Activated naive CD4-positive, alpha-beta T cell treated with anti-CD3 and anti-CD28 coated beads for 36 hours (primary cell): ENCODE measurements around the gene SNAPC4. TPM values are rescaled to one million over a fixed set of nuclear protein-coding genes. Genes with fewer than 3 reads are reported as not detected.
"Not testable (repeated sequence)": the region's sequence is repeated elsewhere in the genome, so short reads cannot be mapped to it uniquely, and the experiment has no call there.

Source experiments
- CTCF ChIA-PET: fragments of 350-600 bp; sonication (Branson Sonifier 250); formaldehyde crosslinking; loops from one replicate; lab custom pipeline; 2021; ENCODE audit warnings: antibody characterized with exemption; lab: Charles Lee
- DNase-seq: peaks from one replicate; pipeline ENCODE4 v3.0.0-alpha.2; 2020
- H3K27ac Mint-ChIP-seq: one replicate; pipeline ENCODE4 v1.8.0; 2021; ENCODE audit warnings: mild to moderate bottlenecking, mixed read lengths
- H3K27me3 Mint-ChIP-seq: one replicate; pipeline ENCODE4 v1.8.0; 2021; ENCODE audit warnings: low read depth, mixed read lengths
- H3K36me3 Mint-ChIP-seq: one replicate; pipeline ENCODE4 v1.8.0; 2021; ENCODE audit warnings: low read depth, mixed read lengths
- H3K4me1 Mint-ChIP-seq: one replicate; pipeline ENCODE4 v1.8.0; 2021; ENCODE audit warnings: low read depth, mixed read lengths
- H3K4me3 Mint-ChIP-seq: one replicate; pipeline ENCODE4 v1.8.0; 2021; ENCODE audit warnings: mild to moderate bottlenecking, moderate library complexity, mixed read lengths
- H3K9me3 Mint-ChIP-seq: one replicate; pipeline ENCODE4 v1.8.0; 2021; ENCODE audit warnings: mixed read lengths
- intact Hi-C: fragments of 100-400 bp; cut with micrococcal nuclease; formaldehyde crosslinking; loops from one replicate; pipeline ENCODE4 v1.15.1; 2023
- total RNA-seq, 2 experiments: library from RNA; stranded (reverse); gene quantifications; one replicate each; pipeline ENCODE4 v1.2.3, GENCODE V29; 2021

SNAPC4 gene
- total RNA-seq, 2 experiments from 2014 or later, result 12.3 to 14.1 TPM

GRCh38 chr9:136418182-136419091 lies 18.5 kb upstream of the SNAPC4 start:
- no peaks in the 10 kb centered on the region for H3K9me3 Mint-ChIP-seq
- no peaks in the 10 kb centered on the region for H3K27me3 Mint-ChIP-seq
- H3K4me1 Mint-ChIP-seq, result no peaks in the 10 kb centered on the region
- CTCF ChIA-PET, result no interaction called here
- no peak for DNase-seq
- peaks cover 33% of the 10 kb centered on the region for H3K36me3 Mint-ChIP-seq
- no peak overlapping the region for H3K27ac Mint-ChIP-seq
- intact Hi-C loops, result no loop called here
- H3K4me3 Mint-ChIP-seq, result no peak overlapping the region

- no peak overlapping the region for H3K27ac Mint-ChIP-seq
- H3K4me1 Mint-ChIP-seq, result peaks cover 10% of the 10 kb centered on the region
- CTCF ChIA-PET, result no interaction called here
- H3K4me3 Mint-ChIP-seq, result no peak overlapping the region
- H3K36me3 Mint-ChIP-seq, result peaks cover 39% of the 10 kb centered on the region
- no peak for DNase-seq
- H3K9me3 Mint-ChIP-seq, result no peaks in the 10 kb centered on the region
- intact Hi-C loops, result no loop called here
- H3K27me3 Mint-ChIP-seq, result no peaks in the 10 kb centered on the region
Measured at GRCh38 chr9:136416914-136417313, 16.9 kb upstream of the SNAPC4 start.

DNA sequence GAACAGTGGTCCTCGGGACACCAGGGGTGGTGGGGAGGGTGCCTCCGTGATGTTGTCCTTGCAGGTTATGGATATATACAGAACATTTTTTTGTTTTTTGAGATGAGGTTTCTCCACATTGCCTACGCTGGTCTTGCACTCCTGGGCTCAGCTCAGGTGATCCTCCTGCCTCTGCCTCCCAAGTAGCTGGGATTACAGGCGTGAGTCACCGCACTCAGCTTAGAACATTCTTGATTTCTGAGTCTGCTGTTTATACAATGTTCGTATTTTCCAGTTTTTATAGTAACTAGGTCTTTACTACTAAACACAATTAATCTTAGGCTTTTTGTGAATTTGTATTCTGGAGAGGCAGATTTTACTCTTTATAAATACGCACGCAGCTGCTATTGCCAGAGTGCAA lies 16.5 kb upstream of the SNAPC4 start:
- no peaks in the 10 kb centered on the region for H3K9me3 Mint-ChIP-seq
- H3K27ac Mint-ChIP-seq, result no peak overlapping the region
- no peak for DNase-seq
- H3K27me3 Mint-ChIP-seq, result no peaks in the 10 kb centered on the region
- H3K36me3 Mint-ChIP-seq, result peaks cover 41% of the 10 kb centered on the region
- intact Hi-C loops, result no loop called here
- CTCF ChIA-PET, result no interaction called here
- H3K4me1 Mint-ChIP-seq, result peaks cover 15% of the 10 kb centered on the region
- no peak overlapping the region for H3K4me3 Mint-ChIP-seq

DNA sequence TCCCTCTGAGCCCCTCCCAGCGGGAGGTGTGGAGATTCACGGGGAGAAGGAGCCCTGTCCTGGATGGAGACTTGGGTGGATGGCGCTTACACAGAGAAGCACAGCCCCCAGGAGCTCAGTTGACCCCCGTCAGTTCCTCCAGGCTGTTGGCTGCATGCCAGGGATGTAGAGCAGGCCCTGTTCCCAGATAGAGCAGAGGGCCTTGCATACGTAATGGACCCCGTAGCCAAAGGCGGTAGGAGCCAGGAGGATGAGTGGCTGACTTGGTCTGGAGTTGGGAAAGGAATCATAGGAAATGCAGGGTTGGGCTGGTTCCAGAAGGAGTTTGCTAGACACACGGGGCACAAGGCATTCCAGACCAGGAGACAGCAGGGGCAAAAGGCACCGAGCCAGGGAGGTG lies 13.0 kb upstream of the SNAPC4 start:
- Mint-ChIP-seq H3K36me3 (peaks cover 50% of the 10 kb centered on the region), H3K27ac (no peak overlapping the region), H3K27me3 (no peaks in the 10 kb centered on the region), H3K9me3 (no peaks in the 10 kb centered on the region), H3K4me1 (peaks cover 40% of the 10 kb centered on the region), H3K4me3 (no peak overlapping the region)
- DNase-seq, result no peak
- intact Hi-C loops, result loop anchor here (5.0 kb wide), 1 partner anchor 829 kb away; the partner anchor contains the start of gene TUBB4B
- CTCF ChIA-PET, result no interaction called here

GRCh38 chr9:136411378-136411777 lies 11.4 kb upstream of the SNAPC4 start:
- CTCF ChIA-PET, result interaction anchor here (0.9 kb wide), 2 partner anchors 11 to 29 kb away, joined by 3 read pairs; no protein-coding TSS in a partner anchor
- no peak for DNase-seq
- no peaks in the 10 kb centered on the region for H3K27me3 Mint-ChIP-seq
- no peaks in the 10 kb centered on the region for H3K9me3 Mint-ChIP-seq
- H3K27ac Mint-ChIP-seq, result peak overlapping the region; percentile 88
- H3K36me3 Mint-ChIP-seq, result peaks cover 53% of the 10 kb centered on the region
- H3K4me3 Mint-ChIP-seq, result peak overlapping the region; percentile 90
- H3K4me1 Mint-ChIP-seq, result peaks cover 54% of the 10 kb centered on the region
- intact Hi-C loops, result loop anchor here (5.0 kb wide), 1 partner anchor 831 kb away; the partner anchor contains the start of gene TUBB4B

- Mint-ChIP-seq H3K36me3 (peaks cover 56% of the 10 kb centered on the region), H3K4me1 (peaks cover 56% of the 10 kb centered on the region), H3K27me3 (no peaks in the 10 kb centered on the region), H3K4me3 (peak within 1 kb of the TSS; percentile 90), H3K27ac (peak within 1 kb of the TSS; percentile 95), H3K9me3 (no peaks in the 10 kb centered on the region)
- CTCF ChIA-PET, result interaction anchor here (0.9 to 2.1 kb wide), 5 partner anchors 10 to 73 kb away, joined by 3 to 8 read pairs (median 4); partner anchors contain the start of gene INPP5E
- DNase-seq, result peak; percentile 98
- intact Hi-C loops, result loop anchor here (1.0 to 5.0 kb wide), 2 partner anchors 10 to 832 kb away; partner anchors contain the start of genes SNAPC4 and TUBB4B
Measured at GRCh38 chr9:136410500-136411287, 10.7 kb upstream of the SNAPC4 start, which contains the start of the genes ENTR1 and PMPCA. ENTR1 (minus strand) TSS chr9:136410614; CDS start chr9:136410397, 217 bp downstream. PMPCA (plus strand) TSS chr9:136410658; CDS start chr9:136410669, 11 bp downstream.

DNA sequence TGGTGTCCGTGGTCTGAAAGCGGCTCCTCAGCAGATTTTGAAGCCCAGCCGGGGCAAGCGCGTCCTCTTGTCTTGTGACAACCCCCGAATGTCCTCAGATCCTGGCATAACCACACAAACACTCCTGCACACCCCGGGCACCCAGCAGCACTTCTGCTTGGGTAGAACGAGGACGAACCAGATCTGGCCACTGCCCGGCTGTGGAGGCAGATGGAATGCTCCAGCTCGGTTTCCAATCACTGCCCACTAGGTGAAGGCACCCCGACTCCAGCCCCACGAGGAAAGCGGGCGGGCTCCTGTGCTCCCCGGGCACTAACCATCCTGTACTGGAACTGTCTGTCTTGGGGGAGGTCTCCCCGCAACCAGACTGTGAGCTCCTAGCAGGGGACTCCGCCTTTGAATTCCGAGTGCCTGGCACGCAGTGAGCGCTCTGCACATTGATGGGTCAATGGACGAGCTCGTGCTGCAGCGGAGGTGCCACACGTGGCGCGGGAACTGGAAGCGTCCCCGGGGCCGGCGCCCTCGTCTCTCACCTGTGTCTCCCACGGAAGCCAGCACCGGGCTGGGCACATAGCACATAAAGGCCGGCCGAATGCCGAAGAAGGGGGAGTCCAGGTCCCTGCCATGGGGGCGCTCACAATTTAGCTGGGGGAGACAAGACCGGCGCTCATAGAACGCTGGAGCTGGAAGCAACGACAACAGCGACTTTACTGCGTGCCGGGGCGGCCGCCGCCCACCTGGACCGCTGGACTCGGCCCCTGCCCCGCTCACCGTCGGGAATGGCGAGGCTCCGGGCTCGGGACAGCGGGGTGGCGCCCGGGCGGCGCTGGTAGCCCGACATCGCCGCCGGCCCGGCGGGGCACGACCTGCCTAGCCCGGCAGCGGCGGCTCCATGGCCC lies 9.8 kb upstream of the SNAPC4 start:
- Mint-ChIP-seq H3K9me3 (no peaks in the 10 kb centered on the region), H3K27ac (peak overlapping the region; percentile 95), H3K4me3 (peak overlapping the region; percentile 88), H3K4me1 (peaks cover 64% of the 10 kb centered on the region), H3K27me3 (no peaks in the 10 kb centered on the region), H3K36me3 (peaks cover 64% of the 10 kb centered on the region)
- peak; percentile 51 for DNase-seq
- CTCF ChIA-PET, result interaction anchor here (0.6 to 2.1 kb wide), 5 partner anchors 9 to 493 kb away, joined by 3 to 8 read pairs (median 4); partner anchors contain the start of gene INPP5E
- intact Hi-C loops, result loop anchor here (1.0 to 5.0 kb wide), 2 partner anchors 10 to 832 kb away; partner anchors contain the start of genes SNAPC4 and TUBB4B

GRCh38 chr9:136407911-136408310 lies 7.9 kb upstream of the SNAPC4 start:
- Mint-ChIP-seq H3K27me3 (no peaks in the 10 kb centered on the region), H3K36me3 (peaks cover 64% of the 10 kb centered on the region), H3K27ac (peak overlapping the region; percentile 61), H3K4me3 (peak overlapping the region; percentile 10), H3K9me3 (no peaks in the 10 kb centered on the region), H3K4me1 (peaks cover 76% of the 10 kb centered on the region)
- peak; percentile 65 for DNase-seq
- CTCF ChIA-PET, result no interaction called here
- intact Hi-C loops, result no loop called here

DNA sequence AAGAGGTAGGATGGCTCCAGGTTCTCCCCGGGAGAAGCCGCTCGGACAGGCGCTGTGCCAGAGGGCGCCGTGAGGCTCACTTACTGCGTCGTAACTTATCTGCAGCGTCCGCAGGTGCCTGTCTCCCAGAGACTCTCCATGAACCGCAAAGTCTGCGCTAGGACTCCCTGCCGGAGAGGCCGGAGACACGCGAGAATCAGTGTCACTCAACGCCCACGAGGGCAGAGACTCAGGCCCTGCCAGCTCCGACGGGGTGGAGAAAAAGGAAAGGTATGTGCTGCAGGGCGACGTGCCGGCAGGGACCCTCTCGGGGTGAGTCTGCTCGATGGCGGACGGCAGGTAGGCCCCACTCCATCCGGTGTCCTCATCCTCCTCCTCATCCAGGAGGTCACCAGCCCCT lies 7.1 kb upstream of the SNAPC4 start:
- H3K27ac Mint-ChIP-seq, result peak overlapping the region; percentile 30
- H3K4me1 Mint-ChIP-seq, result peaks cover 76% of the 10 kb centered on the region

GRCh38 chr9:136405904-136406303 lies 5.9 kb upstream of the SNAPC4 start:
- not testable (repeated sequence) for H3K27me3 Mint-ChIP-seq, H3K9me3 Mint-ChIP-seq, DNase-seq, H3K4me3 Mint-ChIP-seq
- CTCF ChIA-PET, result interaction anchor here (0.6 to 0.9 kb wide), 2 partner anchors 40 to 224 kb away, joined by 3 to 4 read pairs; no protein-coding TSS in a partner anchor
- peak overlapping the region; percentile 98 for H3K27ac Mint-ChIP-seq
- H3K4me1 Mint-ChIP-seq, result peaks cover 74% of the 10 kb centered on the region
- intact Hi-C loops, result loop anchor here (2.0 kb wide), 2 partner anchors 33 to 161 kb away; partner anchors contain the start of genes INPP5E and QSOX2
- H3K36me3 Mint-ChIP-seq, result peaks cover 63% of the 10 kb centered on the region

More for the DNA sequence above, 7.1 kb upstream of the SNAPC4 start:
- peaks cover 65% of the 10 kb centered on the region for H3K36me3 Mint-ChIP-seq
- DNase-seq, H3K27me3 Mint-ChIP-seq, H3K9me3 Mint-ChIP-seq, H3K4me3 Mint-ChIP-seq, intact Hi-C loops: not testable (repeated sequence)
- CTCF ChIA-PET, result interaction anchor here (0.9 kb wide), 1 partner anchor 223 kb away, joined by 4 read pairs; no protein-coding TSS in a partner anchor

GRCh38 chr9:136405481-136405880 lies 5.5 kb upstream of the SNAPC4 start:
- CTCF ChIA-PET, result no interaction called here
- peaks cover 63% of the 10 kb centered on the region for H3K36me3 Mint-ChIP-seq
- peaks cover 78% of the 10 kb centered on the region for H3K4me1 Mint-ChIP-seq
- intact Hi-C loops, result loop anchor here (2.0 kb wide), 2 partner anchors 33 to 161 kb away; partner anchors contain the start of genes INPP5E and QSOX2
- no peak for DNase-seq
- H3K4me3 Mint-ChIP-seq, result no peak overlapping the region
- H3K9me3 Mint-ChIP-seq, result no peaks in the 10 kb centered on the region
- peak overlapping the region; percentile 98 for H3K27ac Mint-ChIP-seq
- H3K27me3 Mint-ChIP-seq, result no peaks in the 10 kb centered on the region
